GM23338 (cell line): ENCODE data around the gene RPS6KB1. TPM values are rescaled to one million over a fixed set of nuclear protein-coding genes. Genes with fewer than 3 reads are reported as not detected.

Experiments
- ATAC-seq: fragments of 200-7000 bp; cut with Tn5 transposase; 3 replicates; pipeline ENCODE4 v1.9.1; 2020
- DNase-seq: peaks from one replicate; pipeline ENCODE4 v3.0.0-alpha.2; 2015; ENCODE audit warnings: low spot score
- H2AFZ ChIP-seq: fragments of 200-600 bp; sonication (generic); 2 replicates; pipeline ENCODE4 v1.8.0; 2016; ENCODE audit warnings: antibody characterized with exemption, mild to moderate bottlenecking, moderate library complexity
- H3F3A ChIP-seq: fragments of 200-600 bp; sonication (generic); replicated peaks from 2 replicates; pipeline ENCODE4 v1.8.0; 2017; ENCODE audit warnings: antibody characterized with exemption, mixed run types, low read depth
- H3K27ac ChIP-seq: fragments of 200-600 bp; sonication (generic); 2 replicates; pipeline ENCODE4 v1.6.1; 2016; ENCODE audit warnings: low read depth
- H3K27me3 ChIP-seq: fragments of 200-600 bp; sonication (generic); 2 replicates; pipeline ENCODE4 v1.8.0; 2016; ENCODE audit warnings: mild to moderate bottlenecking, mixed run types, moderate library complexity; ENCODE audit not compliant: insufficient read depth
- H3K36me3 ChIP-seq: fragments of 200-600 bp; sonication (generic); 2 replicates; pipeline ENCODE4 v1.8.0; 2016; ENCODE audit warnings: mild to moderate bottlenecking; ENCODE audit not compliant: insufficient read depth
- H3K4me1 ChIP-seq: fragments of 200-600 bp; sonication (generic); 2 replicates; pipeline ENCODE4 v1.8.0; 2016; ENCODE audit warnings: mild to moderate bottlenecking, moderate library complexity; ENCODE audit not compliant: insufficient read depth
- H3K4me2 ChIP-seq: fragments of 200-600 bp; sonication (generic); 2 replicates; pipeline ENCODE4 v1.7.1; 2017; ENCODE audit warnings: mixed run types
- H3K4me3 ChIP-seq: fragments of 200-600 bp; sonication (generic); 2 replicates; pipeline ENCODE4 v1.6.1; 2016; ENCODE audit warnings: mixed run types
- H3K79me2 ChIP-seq: fragments of 200-600 bp; sonication (generic); replicated peaks from 2 replicates; pipeline ENCODE4 v1.8.0; 2017; ENCODE audit warnings: mild to moderate bottlenecking; ENCODE audit not compliant: insufficient read depth
- H3K9me2 ChIP-seq: fragments of 200-600 bp; sonication (generic); 2 replicates; pipeline ENCODE4 v1.8.0; 2017; ENCODE audit not compliant: insufficient read depth
- H4K20me1 ChIP-seq: fragments of 200-600 bp; sonication (generic); replicated peaks from 2 replicates; pipeline ENCODE4 v1.8.0; 2017; ENCODE audit warnings: mild to moderate bottlenecking; ENCODE audit not compliant: insufficient read depth
- H3K27ac Mint-ChIP-seq: 2 replicates; pipeline ENCODE4 v1.8.0; 2020; ENCODE audit warnings: inconsistent platforms, mild to moderate bottlenecking, moderate library complexity, mixed read lengths
- H3K27me3 Mint-ChIP-seq: 3 replicates; pipeline ENCODE4 v1.8.0; 2022; ENCODE audit warnings: low read depth, mild to moderate bottlenecking, moderate library complexity, mixed read lengths, inconsistent platforms; ENCODE audit not compliant: insufficient read depth, poor library complexity
- H3K36me3 Mint-ChIP-seq: 3 replicates; pipeline ENCODE4 v1.8.0; 2021; ENCODE audit warnings: low read depth, mild to moderate bottlenecking, inconsistent platforms, moderate library complexity, mixed read lengths
- H3K4me1 Mint-ChIP-seq: 3 replicates; pipeline ENCODE4 v1.8.0; 2020; ENCODE audit warnings: mild to moderate bottlenecking, inconsistent platforms, mixed read lengths
- H3K4me3 Mint-ChIP-seq: 3 replicates; pipeline ENCODE4 v1.8.0; 2021; ENCODE audit warnings: moderate library complexity, mild to moderate bottlenecking, inconsistent platforms, mixed read lengths
- H3K9me3 Mint-ChIP-seq: 3 replicates; pipeline ENCODE4 v1.8.0; 2020; ENCODE audit warnings: moderate library complexity, mild to moderate bottlenecking, inconsistent platforms, mixed read lengths
- CREB1 ChIP-seq: fragments of 250-450 bp; sonication (Bioruptor Pico); IDR thresholded peaks from 2 replicates; pipeline ENCODE4 v1.5.0; 2020; ENCODE audit warnings: low read depth, mild to moderate bottlenecking, moderate library complexity
- EZH2 ChIP-seq: fragments of 200-600 bp; sonication (generic); IDR thresholded peaks from one replicate; pipeline ENCODE4 v1.8.0; 2017; ENCODE audit warnings: antibody characterized with exemption, mild to moderate bottlenecking, low read depth; ENCODE audit not compliant: unreplicated experiment
- EZH2phosphoT487 ChIP-seq: fragments of 200-600 bp; sonication (generic); IDR thresholded peaks from one replicate; pipeline ENCODE4 v1.8.1; 2018; ENCODE audit warnings: antibody characterized with exemption; ENCODE audit not compliant: unreplicated experiment
- JUNB ChIP-seq: IDR thresholded peaks from one replicate; pipeline ENCODE4 v1.6.1; 2016; ENCODE audit warnings: antibody characterized with exemption; ENCODE audit not compliant: unreplicated experiment
- NANOG ChIP-seq: IDR thresholded peaks from 2 replicates; pipeline ENCODE4 v1.6.1; 2016; ENCODE audit warnings: antibody characterized with exemption, borderline replicate concordance
- POLR2AphosphoS5 ChIP-seq: IDR thresholded peaks from 2 replicates; pipeline ENCODE4 v1.6.1; 2016; ENCODE audit warnings: antibody characterized with exemption, low read depth
- STAT1 ChIP-seq: IDR thresholded peaks from one replicate; pipeline ENCODE4 v1.6.1; 2016; ENCODE audit warnings: antibody characterized with exemption; ENCODE audit not compliant: unreplicated experiment
- ZNF114 ChIP-seq: fragments of 250-450 bp; sonication (Bioruptor Pico); IDR thresholded peaks from 2 replicates; pipeline ENCODE4 v1.5.0; 2020; ENCODE audit warnings: mild to moderate bottlenecking, moderate library complexity
- polyA plus RNA-seq: library from polyadenylated mRNA; unstranded; fragments of >200 nt; fragmentation: Nextera tagmentation; extraction: Ambion mirVana; gene quantifications from 2 replicates; pipeline ENCODE4 v1.2.1, GENCODE V29; 2016
- total RNA-seq: library from RNA; depleted of rRNA; stranded (reverse); fragments of >200 nt; shearing (Covaris generic); gene quantifications from 2 replicates; pipeline ENCODE4 v1.2.3, GENCODE V29; 2014
- TF ChIP-seq, protein P1 (sequence below): IDR thresholded peaks from one replicate; pipeline ENCODE4 v1.6.1; 2018; ENCODE audit warnings: antibody characterized with exemption; ENCODE audit not compliant: unreplicated experiment
- TF ChIP-seq, protein P2 (sequence below): IDR thresholded peaks from 2 replicates; pipeline ENCODE4 v1.6.1; 2016; ENCODE audit warnings: antibody characterized with exemption
- TF ChIP-seq, protein P3 (sequence below), 2 experiments: fragments of 200-600 bp in 1 of 2; sonication (generic) in 1 of 2; conservative IDR thresholded peaks; 2 replicates each; pipeline versions ENCODE4 v1.5.1 to v1.6.1; 2016 to 2017; ENCODE audit warnings: antibody characterized with exemption in 2 of 2, low read depth in 2 of 2, mild to moderate bottlenecking in 2 of 2, moderate library complexity in 1 of 2

Gene RPS6KB1
- total and polyA plus RNA-seq, 2 experiments from 2014 or later: 19.5 to 21.7 TPM

DNA sequence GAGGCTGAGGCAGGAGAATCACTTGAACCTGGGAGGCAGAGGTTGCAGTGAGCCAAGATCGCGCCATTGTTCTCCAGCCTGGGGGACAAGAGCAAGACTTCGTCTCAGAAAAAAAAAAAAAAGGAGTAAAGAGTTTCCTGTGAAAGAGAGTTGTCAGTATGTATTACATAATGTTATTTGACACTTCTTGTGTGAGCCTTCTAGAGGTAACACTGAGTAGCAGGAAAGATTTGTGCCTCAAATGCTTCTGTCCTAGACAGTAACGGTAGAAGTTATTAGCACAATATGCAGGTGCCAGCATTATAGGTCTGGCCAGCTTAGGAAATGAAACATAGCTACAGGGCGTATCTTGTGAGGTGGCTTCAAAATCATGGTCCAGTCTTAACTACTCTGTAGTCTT, 6.2 kb downstream of the RPS6KB1 start:
- Mint-ChIP-seq H3K27ac (no peak overlapping the region), H3K27me3 (peaks cover 4% of the 10 kb centered on the region), H3K36me3 (no peaks in the 10 kb centered on the region), H3K4me1 (0 out of 3 replicates have a peak, but pooled peaks cover 4% of the 10 kb centered on the region), H3K4me3 (no peak overlapping the region), H3K9me3 (no peaks in the 10 kb centered on the region)
- TF ChIP-seq EZH2: no peak
- Histone ChIP-seq H3F3A (no peaks in the 10 kb centered on the region), H3K27ac (no peak overlapping the region), H3K27me3 (no peaks in the 10 kb centered on the region), H4K20me1 (peaks cover 16% of the 10 kb centered on the region; the same call in 1 of the 2 replicates), H3K4me1 (peaks cover 2% of the 10 kb centered on the region; the same call in 1 of the 2 replicates), H2AFZ (no peak overlapping the region), H3K9me2 (no peaks in the 10 kb centered on the region), H3K79me2 (peaks cover 86% of the 10 kb centered on the region), H3K4me3 (no peak overlapping the region), H3K4me2 (no peak overlapping the region), H3K36me3 (no peaks in the 10 kb centered on the region)
- no peak for ATAC-seq
- DNase-seq: no peak

DNA sequence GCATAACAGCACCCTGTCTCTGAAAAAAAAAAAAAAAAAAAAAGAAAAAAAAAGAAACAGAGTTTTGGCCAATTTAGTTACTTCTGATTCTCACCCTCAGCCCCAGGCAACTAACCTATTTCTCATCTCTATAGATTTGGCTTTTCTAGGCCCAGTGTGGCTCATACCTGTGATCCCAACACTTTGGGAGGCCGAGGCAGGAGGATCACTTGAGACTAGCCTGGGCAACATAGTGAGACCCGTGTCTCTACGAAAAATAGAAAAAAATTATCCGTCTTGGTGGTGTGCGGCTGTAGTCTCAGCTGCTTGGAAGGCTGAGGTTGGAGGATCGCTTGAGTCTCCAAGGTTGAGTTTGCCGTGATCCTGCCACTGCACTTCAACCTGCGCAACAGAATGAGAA, 8.7 kb downstream of the RPS6KB1 start:
- H3K27me3 ChIP-seq: no peaks in the 10 kb centered on the region
- no peaks in the 10 kb centered on the region for H3K27me3 Mint-ChIP-seq
- no peaks in the 10 kb centered on the region for H3K36me3 ChIP-seq
- no peak overlapping the region for H3K27ac Mint-ChIP-seq
- no peak overlapping the region for H2AFZ ChIP-seq
- no peaks in the 10 kb centered on the region for H3K9me2 ChIP-seq
- H3K9me3 Mint-ChIP-seq: no peaks in the 10 kb centered on the region
- H3K4me3 Mint-ChIP-seq: no peak overlapping the region
- peaks cover 81% of the 10 kb centered on the region for H3K79me2 ChIP-seq
- no peak overlapping the region for H3K27ac ChIP-seq
- H3K4me1 ChIP-seq: no peaks in the 10 kb centered on the region
- no peak overlapping the region for H3K4me3 ChIP-seq
- ATAC-seq: no peak
- no peaks in the 10 kb centered on the region for H3F3A ChIP-seq
- H4K20me1 ChIP-seq: peaks cover 7% of the 10 kb centered on the region; the same call in 1 of the 2 replicates
- no peaks in the 10 kb centered on the region for H3K36me3 Mint-ChIP-seq
- no peaks in the 10 kb centered on the region for H3K4me1 Mint-ChIP-seq
- H3K4me2 ChIP-seq: no peak overlapping the region
- TF ChIP-seq NANOG: no peak
- no peak for TF ChIP-seq EZH2phosphoT487
- TF ChIP-seq, protein P1, sequence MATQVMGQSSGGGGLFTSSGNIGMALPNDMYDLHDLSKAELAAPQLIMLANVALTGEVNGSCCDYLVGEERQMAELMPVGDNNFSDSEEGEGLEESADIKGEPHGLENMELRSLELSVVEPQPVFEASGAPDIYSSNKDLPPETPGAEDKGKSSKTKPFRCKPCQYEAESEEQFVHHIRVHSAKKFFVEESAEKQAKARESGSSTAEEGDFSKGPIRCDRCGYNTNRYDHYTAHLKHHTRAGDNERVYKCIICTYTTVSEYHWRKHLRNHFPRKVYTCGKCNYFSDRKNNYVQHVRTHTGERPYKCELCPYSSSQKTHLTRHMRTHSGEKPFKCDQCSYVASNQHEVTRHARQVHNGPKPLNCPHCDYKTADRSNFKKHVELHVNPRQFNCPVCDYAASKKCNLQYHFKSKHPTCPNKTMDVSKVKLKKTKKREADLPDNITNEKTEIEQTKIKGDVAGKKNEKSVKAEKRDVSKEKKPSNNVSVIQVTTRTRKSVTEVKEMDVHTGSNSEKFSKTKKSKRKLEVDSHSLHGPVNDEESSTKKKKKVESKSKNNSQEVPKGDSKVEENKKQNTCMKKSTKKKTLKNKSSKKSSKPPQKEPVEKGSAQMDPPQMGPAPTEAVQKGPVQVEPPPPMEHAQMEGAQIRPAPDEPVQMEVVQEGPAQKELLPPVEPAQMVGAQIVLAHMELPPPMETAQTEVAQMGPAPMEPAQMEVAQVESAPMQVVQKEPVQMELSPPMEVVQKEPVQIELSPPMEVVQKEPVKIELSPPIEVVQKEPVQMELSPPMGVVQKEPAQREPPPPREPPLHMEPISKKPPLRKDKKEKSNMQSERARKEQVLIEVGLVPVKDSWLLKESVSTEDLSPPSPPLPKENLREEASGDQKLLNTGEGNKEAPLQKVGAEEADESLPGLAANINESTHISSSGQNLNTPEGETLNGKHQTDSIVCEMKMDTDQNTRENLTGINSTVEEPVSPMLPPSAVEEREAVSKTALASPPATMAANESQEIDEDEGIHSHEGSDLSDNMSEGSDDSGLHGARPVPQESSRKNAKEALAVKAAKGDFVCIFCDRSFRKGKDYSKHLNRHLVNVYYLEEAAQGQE: no peak
- TF ChIP-seq, protein P2, sequence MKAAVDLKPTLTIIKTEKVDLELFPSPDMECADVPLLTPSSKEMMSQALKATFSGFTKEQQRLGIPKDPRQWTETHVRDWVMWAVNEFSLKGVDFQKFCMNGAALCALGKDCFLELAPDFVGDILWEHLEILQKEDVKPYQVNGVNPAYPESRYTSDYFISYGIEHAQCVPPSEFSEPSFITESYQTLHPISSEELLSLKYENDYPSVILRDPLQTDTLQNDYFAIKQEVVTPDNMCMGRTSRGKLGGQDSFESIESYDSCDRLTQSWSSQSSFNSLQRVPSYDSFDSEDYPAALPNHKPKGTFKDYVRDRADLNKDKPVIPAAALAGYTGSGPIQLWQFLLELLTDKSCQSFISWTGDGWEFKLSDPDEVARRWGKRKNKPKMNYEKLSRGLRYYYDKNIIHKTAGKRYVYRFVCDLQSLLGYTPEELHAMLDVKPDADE: no peak
- TF ChIP-seq STAT1: no peak
- no peak for TF ChIP-seq POLR2AphosphoS5
- no peak for TF ChIP-seq EZH2
- no peak for TF ChIP-seq CREB1 (CRISPR knock-in tag)
- TF ChIP-seq, protein P3, sequence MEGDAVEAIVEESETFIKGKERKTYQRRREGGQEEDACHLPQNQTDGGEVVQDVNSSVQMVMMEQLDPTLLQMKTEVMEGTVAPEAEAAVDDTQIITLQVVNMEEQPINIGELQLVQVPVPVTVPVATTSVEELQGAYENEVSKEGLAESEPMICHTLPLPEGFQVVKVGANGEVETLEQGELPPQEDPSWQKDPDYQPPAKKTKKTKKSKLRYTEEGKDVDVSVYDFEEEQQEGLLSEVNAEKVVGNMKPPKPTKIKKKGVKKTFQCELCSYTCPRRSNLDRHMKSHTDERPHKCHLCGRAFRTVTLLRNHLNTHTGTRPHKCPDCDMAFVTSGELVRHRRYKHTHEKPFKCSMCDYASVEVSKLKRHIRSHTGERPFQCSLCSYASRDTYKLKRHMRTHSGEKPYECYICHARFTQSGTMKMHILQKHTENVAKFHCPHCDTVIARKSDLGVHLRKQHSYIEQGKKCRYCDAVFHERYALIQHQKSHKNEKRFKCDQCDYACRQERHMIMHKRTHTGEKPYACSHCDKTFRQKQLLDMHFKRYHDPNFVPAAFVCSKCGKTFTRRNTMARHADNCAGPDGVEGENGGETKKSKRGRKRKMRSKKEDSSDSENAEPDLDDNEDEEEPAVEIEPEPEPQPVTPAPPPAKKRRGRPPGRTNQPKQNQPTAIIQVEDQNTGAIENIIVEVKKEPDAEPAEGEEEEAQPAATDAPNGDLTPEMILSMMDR (conservative IDR thresholded peaks at IDR 0.05; ENCODE audit: low read depth in 2 of 2): no peak
- TF ChIP-seq ZNF114 (CRISPR knock-in tag): no peak
- TF ChIP-seq JUNB: no peak
- no peak for DNase-seq
